Right lobe of liver (tissue), 4 donors: ENCODE measurements around the gene PP2D1.
"Not testable (repeated sequence)": the region's sequence is repeated elsewhere in the genome, so short reads cannot be mapped to it uniquely, and the experiment has no call there.

Experiments
- CTCF ChIP-seq, 4 donors: fragments of 200-600 bp in 3 of 4; fragments of 450-650 bp in 1 of 4; IDR thresholded peaks; one replicate each; pipeline versions ENCODE4 v1.5.1 to v1.8.0; 2016 to 2022; ENCODE audit warnings: antibody characterized with exemption in 4 of 4, mild to moderate bottlenecking in 2 of 4
- POLR2A ChIP-seq: fragments of 450-650 bp; IDR thresholded peaks from one replicate; pipeline ENCODE4 v1.6.1; 2017; ENCODE audit warnings: antibody characterized with exemption, mild to moderate bottlenecking
- donor health status: DM: no; HTN: no; CAD: no.
- donor health status: DM: no; HTN: no; CAD: no.
- donor health status: DM: no; HTN: yes; CAD: no.

- not testable (repeated sequence) for TF ChIP-seq CTCF (IDR thresholded peaks at IDR 0.05); POLR2A
These were observed 4.0 kb upstream of the PP2D1 start for GRCh38 chr3:20016076-20016475.
